ENCODE measurements around the gene ATP13A3.

DNA sequence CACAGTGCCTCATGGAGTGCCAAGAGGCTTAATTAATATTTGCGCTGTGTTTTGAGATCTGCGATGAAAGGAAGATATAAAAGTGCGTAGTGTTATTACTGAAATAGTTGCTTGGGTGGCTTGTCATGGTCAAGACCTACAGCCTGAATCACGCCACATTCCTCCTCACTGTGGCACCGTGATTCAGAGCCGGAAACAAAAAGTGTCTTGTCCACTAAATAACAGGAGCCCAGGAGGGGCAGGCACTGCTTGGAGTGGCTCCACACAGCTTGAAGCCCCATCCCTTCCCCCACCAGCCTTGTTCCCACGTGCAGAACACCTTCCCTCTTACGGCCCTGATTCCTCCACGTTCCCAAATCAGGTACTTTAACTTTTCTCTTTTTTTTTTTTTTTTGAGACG lies 116.0 kb downstream of the ATP13A3 start:
- TF ChIP-seq LEF1 (IDR thresholded peaks at IDR 0.05; ENCODE audit: borderline replicate concordance) = no peak
- TF ChIP-seq SP1 (IDR thresholded peaks at IDR 0.05) = no peak
- TF ChIP-seq FOXM1 (IDR thresholded peaks at IDR 0.05; ENCODE audit: borderline replicate concordance) = no peak
- no peak for TF ChIP-seq FOXA1 (IDR thresholded peaks at IDR 0.05)
- no peak for TF ChIP-seq NFRKB (IDR thresholded peaks at IDR 0.05)
- no peak for TF ChIP-seq ELF4 (IDR thresholded peaks at IDR 0.05)
- no peak for TF ChIP-seq BHLHE40 (IDR thresholded peaks at IDR 0.05; ENCODE audit: borderline replicate concordance)
- TF ChIP-seq HDGF (IDR thresholded peaks at IDR 0.05; ENCODE audit: borderline replicate concordance) = no peak
- no peak for TF ChIP-seq CTBP1 (IDR thresholded peaks at IDR 0.05; ENCODE audit: borderline replicate concordance)
- TF ChIP-seq SUZ12 (IDR thresholded peaks at IDR 0.05) = no peak
- no peak for TF ChIP-seq ZNF384 (IDR thresholded peaks at IDR 0.05)
- TF ChIP-seq TARDBP (IDR thresholded peaks at IDR 0.05) = no peak

Data from HEK293T (cell line).